Body of pancreas (tissue), 4 donors: ENCODE data around the gene TSPAN31. TPM values are rescaled to one million over a fixed set of nuclear protein-coding genes. Genes with fewer than 3 reads are reported as not detected.

Experiments used
- ATAC-seq: fragments of 150-250 bp; one replicate; pipeline ENCODE4 v1.9.1; 2016
- DNase-seq, 4 donors: peaks; one replicate each; pipeline ENCODE4 v3.0.0-alpha.2; 2019
- H3K27ac ChIP-seq, 4 donors: fragments of 200-600 bp; sonication (generic); 1 replicate in 3 of 4; 2 replicates in 1 of 4; pipeline versions ENCODE4 v1.5.1 to v1.6.1; 2016 to 2019; ENCODE audit warnings: mild to moderate bottlenecking in 1 of 4, mixed read lengths in 1 of 4, moderate library complexity in 1 of 4
- H3K27me3 ChIP-seq, 2 donors: fragments of 200-600 bp; sonication (generic); one replicate each; pipeline ENCODE4 v1.6.0; 2016; ENCODE audit warnings: mild to moderate bottlenecking in 1 of 2
- H3K36me3 ChIP-seq, 2 donors: fragments of 200-600 bp; sonication (generic); replicated peaks in 1 of 2; 2 replicates each; pipeline ENCODE4 v1.5.1; 2016; ENCODE audit warnings: low read depth in 2 of 2; ENCODE audit not compliant: insufficient read depth in 1 of 2
- H3K4me1 ChIP-seq: fragments of 200-600 bp; sonication (generic); one replicate; pipeline ENCODE4 v1.6.0; 2016
- H3K4me3 ChIP-seq, 2 donors: fragments of 200-600 bp; sonication (generic); 1 replicate in 1 of 2; 2 replicates in 1 of 2; pipeline ENCODE4 v1.5.1; 2016 to 2019
- H3K9me3 ChIP-seq, 3 donors: fragments of 200-600 bp; sonication (generic); 1 replicate in 2 of 3; 2 replicates in 1 of 3; pipeline ENCODE4 v1.5.1; 2016
- POLR2A ChIP-seq, 3 donors: fragments of 450-650 bp; IDR thresholded peaks; one replicate each; pipeline ENCODE4 v1.6.1; 2016; ENCODE audit warnings: antibody characterized with exemption in 3 of 3, mild to moderate bottlenecking in 2 of 3
- WGBS, 2 donors: methylation state at CpG; one replicate each; pipeline ENCODE4 v1.1.5; 2017; 5-methylcytosine and 5-hydroxymethylcytosine counted together
- intact Hi-C: fragments of 100-400 bp; cut with DNase I; formaldehyde crosslinking; loops from one replicate; pipeline ENCODE4 v1.15.1; 2023
- total RNA-seq, 2 donors: library from RNA; depleted of rRNA; stranded (reverse); fragments of >200 nt; gene quantifications; one replicate each; pipeline ENCODE4 v1.1.0, GENCODE V29; 2016
- TF ChIP-seq, protein P1 (sequence below), 7 experiments: fragments of 450-650 bp in 4 of 7; fragments of 200-600 bp in 3 of 7; sonication (generic) in 3 of 7; IDR thresholded peaks; one replicate each; pipeline ENCODE4 v1.5.1; 2016 to 2019; ENCODE audit warnings: antibody characterized with exemption in 7 of 7

The TSPAN31 gene
- total RNA-seq, 2 donors from 2014 or later: 33.7 to 36.9 TPM

DNA sequence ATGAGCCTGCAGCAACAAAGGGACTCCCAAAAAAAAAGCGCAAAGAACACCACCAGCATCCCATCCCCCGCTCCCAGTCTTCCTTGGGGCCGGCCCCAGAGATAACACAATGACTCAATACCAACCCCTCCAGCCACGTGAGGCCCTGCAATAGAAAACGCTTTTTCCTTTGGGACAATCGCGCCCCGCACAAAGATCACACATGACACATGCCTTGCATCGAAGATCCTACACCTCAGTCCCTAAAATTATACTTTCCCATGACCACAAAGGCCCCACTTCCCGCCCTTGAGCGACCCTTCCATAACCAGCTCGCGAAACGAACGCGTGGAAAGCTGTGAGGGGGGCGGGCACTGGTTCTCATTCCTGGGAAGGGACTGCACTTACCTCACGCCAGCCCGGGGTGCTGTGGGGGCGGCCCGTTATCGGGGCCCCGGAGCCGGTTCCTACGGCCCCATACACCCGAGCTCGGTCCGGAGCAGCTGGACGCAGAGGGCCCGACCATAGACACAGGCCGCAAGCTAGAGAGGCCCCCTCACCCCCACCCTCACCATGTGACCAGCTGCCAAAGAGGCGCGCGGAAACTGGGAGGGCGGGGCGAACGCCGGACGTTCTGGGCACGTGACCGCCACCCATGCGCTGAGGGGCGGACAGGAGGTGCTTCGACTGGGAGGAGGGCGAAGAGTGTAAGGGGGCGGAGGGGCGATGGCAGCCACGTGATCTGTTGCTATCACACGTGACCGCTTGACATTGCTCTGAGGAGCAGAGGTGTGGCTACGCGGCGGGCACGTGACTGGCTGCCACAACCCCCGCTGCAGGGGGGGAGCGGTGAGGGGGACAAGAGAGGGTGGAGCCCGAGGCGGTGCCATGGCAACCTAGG, 7.2 kb downstream of the TSPAN31 start, which contains the start of gene CDK4:
Gene CDK4 (minus strand): TSS at position 523 of the 880 bp plus-strand sequence. CDS start 593 bp downstream, outside the sequence.
- ATAC-seq: peak; percentile 85

DNA sequence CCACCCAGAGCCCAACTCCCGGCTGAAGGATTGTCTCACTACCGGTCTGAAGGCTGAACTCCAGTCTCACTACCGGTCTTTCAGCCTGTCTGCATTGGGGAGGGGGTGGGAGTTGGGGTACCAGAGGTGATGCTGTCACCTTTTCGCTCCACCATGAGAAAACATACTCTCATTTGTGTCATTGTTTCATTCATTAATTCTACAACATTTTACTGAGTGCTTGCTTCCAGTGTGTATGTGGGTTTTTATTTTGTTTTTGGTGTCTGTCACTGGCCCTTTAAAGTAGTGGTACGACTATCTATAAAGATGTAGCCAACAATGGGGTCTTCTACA, 7.8 kb downstream of the TSPAN31 start:
- Histone ChIP-seq H3K4me3 (no peak overlapping the region), H3K4me1 (peaks cover 38% of the 10 kb centered on the region), H3K36me3 (peaks cover 0 to 4% of the 10 kb centered on the region in 2 donors), H3K27me3 (no peaks in the 10 kb centered on the region), H3K9me3 (no peaks in the 10 kb centered on the region), H3K27ac (peak overlapping the region; percentile 66 to 90 (median 78))
- intact Hi-C loops: no loop called here
- no peak for ATAC-seq
- TF ChIP-seq POLR2A (IDR thresholded peaks at IDR 0.05): no peak
- TF ChIP-seq, protein P1, sequence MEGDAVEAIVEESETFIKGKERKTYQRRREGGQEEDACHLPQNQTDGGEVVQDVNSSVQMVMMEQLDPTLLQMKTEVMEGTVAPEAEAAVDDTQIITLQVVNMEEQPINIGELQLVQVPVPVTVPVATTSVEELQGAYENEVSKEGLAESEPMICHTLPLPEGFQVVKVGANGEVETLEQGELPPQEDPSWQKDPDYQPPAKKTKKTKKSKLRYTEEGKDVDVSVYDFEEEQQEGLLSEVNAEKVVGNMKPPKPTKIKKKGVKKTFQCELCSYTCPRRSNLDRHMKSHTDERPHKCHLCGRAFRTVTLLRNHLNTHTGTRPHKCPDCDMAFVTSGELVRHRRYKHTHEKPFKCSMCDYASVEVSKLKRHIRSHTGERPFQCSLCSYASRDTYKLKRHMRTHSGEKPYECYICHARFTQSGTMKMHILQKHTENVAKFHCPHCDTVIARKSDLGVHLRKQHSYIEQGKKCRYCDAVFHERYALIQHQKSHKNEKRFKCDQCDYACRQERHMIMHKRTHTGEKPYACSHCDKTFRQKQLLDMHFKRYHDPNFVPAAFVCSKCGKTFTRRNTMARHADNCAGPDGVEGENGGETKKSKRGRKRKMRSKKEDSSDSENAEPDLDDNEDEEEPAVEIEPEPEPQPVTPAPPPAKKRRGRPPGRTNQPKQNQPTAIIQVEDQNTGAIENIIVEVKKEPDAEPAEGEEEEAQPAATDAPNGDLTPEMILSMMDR (IDR thresholded peaks at IDR 0.05): no peak
- 0 to 2% methylated on average over 5 of the region's 5 CpGs for WGBS, 2 donors
- DNase-seq: no peak

More for the DNA sequence above, 7.2 kb downstream of the TSPAN31 start, which contains the start of gene CDK4:
- intact Hi-C loops: no loop called here
- peaks cover 38% of the 10 kb centered on the region for H3K4me1 ChIP-seq
- H3K4me3 ChIP-seq: peak within 1 kb of the TSS; percentile 27 to 28
- TF ChIP-seq POLR2A (IDR thresholded peaks at IDR 0.05): peak; percentile 82 to 92 (median 91)
- TF ChIP-seq, protein P1 (IDR thresholded peaks at IDR 0.05): peak in 2 of 7 experiments; percentile 10 to 25
- DNase-seq: peak; percentile 100
- peak within 1 kb of the TSS; percentile 66 to 90 (median 80) for H3K27ac ChIP-seq
- no peaks in the 10 kb centered on the region for H3K9me3 ChIP-seq
- H3K36me3 ChIP-seq: peaks cover 0 to 4% of the 10 kb centered on the region in 2 donors
- no peaks in the 10 kb centered on the region for H3K27me3 ChIP-seq
- WGBS, 2 donors: 0 to 1% methylated on average over 33 to 57 of the region's 58 CpGs

DNA sequence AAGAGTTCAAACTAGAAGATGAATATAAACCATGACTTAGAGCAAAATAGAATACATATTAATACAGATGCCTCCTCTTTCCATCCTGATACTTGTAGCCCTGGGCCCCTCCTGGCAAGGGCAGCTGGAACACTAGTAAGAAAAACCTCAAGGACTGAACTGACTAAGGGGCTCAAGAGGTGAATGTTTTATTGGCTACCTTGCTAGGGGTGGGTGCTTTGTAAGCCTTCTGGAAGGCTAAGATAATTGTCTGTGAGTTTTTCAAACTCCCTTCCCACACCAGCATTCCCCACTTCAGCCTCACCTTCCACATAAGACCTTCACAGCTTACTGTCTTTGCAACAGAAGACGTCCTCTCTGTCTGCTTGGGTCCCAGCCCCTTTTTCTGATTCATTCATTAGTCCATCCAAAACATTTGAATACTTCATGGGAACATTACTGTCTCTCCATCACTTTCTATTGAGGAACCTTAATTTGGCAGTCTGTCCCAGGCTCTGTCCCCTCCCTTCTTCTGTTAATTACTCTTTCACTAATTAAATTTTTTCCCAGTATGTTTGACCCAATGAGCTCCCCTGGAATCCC, 9.0 kb downstream of the TSPAN31 start:
- Histone ChIP-seq H3K27ac (peak overlapping the region; percentile 34 to 89 (median 72)), H3K27me3 (no peaks in the 10 kb centered on the region), H3K36me3 (no peaks in the 10 kb centered on the region), H3K4me1 (peaks cover 38% of the 10 kb centered on the region), H3K9me3 (no peaks in the 10 kb centered on the region), H3K4me3 (no peak overlapping the region)
- intact Hi-C loops: no loop called here
- WGBS, 2 donors: 21 to 25% methylated on average over 1 of the region's 1 CpG
- ATAC-seq: no peak
- DNase-seq: no peak
- TF ChIP-seq POLR2A (IDR thresholded peaks at IDR 0.05): no peak
- TF ChIP-seq, protein P1 (IDR thresholded peaks at IDR 0.05): no peak

DNA sequence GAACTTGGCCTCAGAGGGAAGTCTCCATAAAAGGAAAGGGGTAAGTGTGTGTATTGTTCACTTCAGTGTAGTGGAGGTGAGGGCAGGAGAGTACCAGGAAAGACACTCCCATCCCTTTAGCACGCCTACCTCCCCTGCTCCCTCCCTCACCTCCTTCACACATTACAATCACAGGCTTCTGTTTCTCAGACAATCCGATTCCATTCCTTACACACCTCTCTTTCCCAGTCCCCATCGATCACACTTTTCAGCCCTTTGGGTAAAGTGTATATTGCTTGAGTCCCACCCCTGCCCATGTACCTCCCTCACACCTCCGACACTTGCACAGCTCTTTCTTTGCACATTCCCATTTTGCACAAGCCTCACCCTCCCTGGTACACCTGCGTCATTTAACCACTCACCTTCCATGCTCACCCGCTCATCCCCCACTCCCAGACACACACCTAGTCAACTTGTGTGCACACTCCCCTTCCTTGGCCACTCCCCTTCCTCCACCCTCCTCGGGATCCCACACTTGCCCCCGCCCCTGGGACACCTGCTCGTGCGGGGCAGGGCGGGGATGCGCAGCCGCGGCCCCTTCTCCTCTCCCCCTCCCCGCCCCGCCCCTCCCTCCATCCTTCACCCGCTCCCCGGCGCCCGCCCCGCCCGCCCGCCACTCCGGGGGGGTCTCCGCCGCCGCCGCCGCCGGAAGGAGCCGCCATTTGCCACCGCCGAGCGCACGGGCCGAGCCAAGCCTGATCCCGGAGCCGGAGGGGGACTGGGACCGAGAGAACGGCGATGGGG, 9.8 kb downstream of the TSPAN31 start, which contains the start of gene MARCHF9:
Gene MARCHF9 (plus strand): TSS at position 693 of the 783 bp plus-strand sequence. CDS start 426 bp downstream, outside the sequence.
- H3K4me1 ChIP-seq: peaks cover 38% of the 10 kb centered on the region
- peak; percentile 70 to 84 (median 80) for DNase-seq

More for the DNA sequence above, 9.8 kb downstream of the TSPAN31 start, which contains the start of gene MARCHF9:
- Histone ChIP-seq H3K27ac (peak within 1 kb of the TSS; percentile 34 to 89 (median 72)), H3K27me3 (no peaks in the 10 kb centered on the region), H3K36me3 (no peaks in the 10 kb centered on the region), H3K9me3 (no peaks in the 10 kb centered on the region), H3K4me3 (peak within 1 kb of the TSS; percentile 46 to 65)
- peak; percentile 8 for ATAC-seq
- intact Hi-C loops: no loop called here
- WGBS, 2 donors: 1 to 2% methylated on average over 17 to 29 of the region's 41 CpGs
- TF ChIP-seq, protein P1 (IDR thresholded peaks at IDR 0.05): no peak
- peak in 2 of 3 donors; percentile 12 to 31 for TF ChIP-seq POLR2A (IDR thresholded peaks at IDR 0.05)
